KMS-11 (cell line): Measurements from ENCODE around the gene KIAA2012.

Source experiments
- H2AFZ ChIP-seq: fragments of 200-600 bp; sonication (generic); 2 replicates; pipeline ENCODE4 v1.6.1; 2016; ENCODE audit warnings: antibody characterized with exemption, mixed run types, low read depth
- H3K27ac ChIP-seq: fragments of 200-600 bp; sonication (generic); 2 replicates; pipeline ENCODE4 v1.6.1; 2016; ENCODE audit warnings: mild to moderate bottlenecking, mixed run types
- H3K27me3 ChIP-seq: fragments of 200-600 bp; sonication (generic); 2 replicates; pipeline ENCODE4 v1.6.1; 2017; ENCODE audit warnings: mild to moderate bottlenecking, low read depth, mixed run types, moderate library complexity; ENCODE audit not compliant: insufficient read depth
- H3K36me3 ChIP-seq: fragments of 200-600 bp; sonication (generic); 2 replicates; pipeline ENCODE4 v1.6.1; 2017; ENCODE audit warnings: mild to moderate bottlenecking, mixed run types; ENCODE audit not compliant: insufficient read depth
- H3K4me1 ChIP-seq: fragments of 200-600 bp; sonication (generic); 2 replicates; pipeline ENCODE4 v1.6.1; 2016; ENCODE audit warnings: mild to moderate bottlenecking, low read depth, mixed run types; ENCODE audit not compliant: poor library complexity, severe bottlenecking
- H3K4me2 ChIP-seq: fragments of 200-600 bp; sonication (generic); 2 replicates; pipeline ENCODE4 v1.7.0; 2016; ENCODE audit warnings: mild to moderate bottlenecking, mixed run types
- H3K4me3 ChIP-seq: fragments of 200-600 bp; sonication (generic); IDR thresholded peaks from 2 replicates; pipeline ENCODE4 v1.6.1; 2017; ENCODE audit warnings: low read depth, low read length, mixed read lengths; ENCODE audit not compliant: insufficient read depth
- H3K79me2 ChIP-seq: fragments of 200-600 bp; sonication (generic); 2 replicates; pipeline ENCODE4 v1.6.1; 2016; ENCODE audit warnings: low read depth, mixed run types; ENCODE audit not compliant: insufficient read depth
- H3K9ac ChIP-seq: fragments of 200-600 bp; sonication (generic); 2 replicates; pipeline ENCODE4 v1.6.1; 2016; ENCODE audit warnings: mild to moderate bottlenecking, mixed run types
- H4K20me1 ChIP-seq: fragments of 200-600 bp; sonication (generic); 2 replicates; pipeline ENCODE4 v1.6.1; 2016; ENCODE audit warnings: mild to moderate bottlenecking, mixed run types; ENCODE audit not compliant: insufficient read depth
- CTCF ChIP-seq: fragments of 200-600 bp; sonication (generic); conservative IDR thresholded peaks from 2 replicates; pipeline ENCODE4 v1.6.1; 2017; ENCODE audit warnings: low read depth, mild to moderate bottlenecking, antibody characterized with exemption, low read length, moderate library complexity, mixed read lengths

Gene KIAA2012

GRCh38 chr2:202148515-202149154 lies 75.6 kb downstream of the KIAA2012 start:
- H3K4me2 ChIP-seq = no peak overlapping the region
- no peak for TF ChIP-seq CTCF
- H3K4me3 ChIP-seq = no peak overlapping the region
- H3K4me1 ChIP-seq = peaks cover 14% of the 10 kb centered on the region
- no peaks in the 10 kb centered on the region for H3K27me3 ChIP-seq
- no peaks in the 10 kb centered on the region for H3K36me3 ChIP-seq
- H4K20me1 ChIP-seq = no peaks in the 10 kb centered on the region
- no peak overlapping the region for H3K9ac ChIP-seq
- no peaks in the 10 kb centered on the region for H3K79me2 ChIP-seq
- H3K27ac ChIP-seq = no peak overlapping the region
- no peak overlapping the region for H2AFZ ChIP-seq

- H2AFZ ChIP-seq = no peak overlapping the region
- TF ChIP-seq CTCF = no peak
- H3K4me3 ChIP-seq = no peak overlapping the region
- no peak overlapping the region for H3K4me2 ChIP-seq
- H3K9ac ChIP-seq = no peak overlapping the region
- no peaks in the 10 kb centered on the region for H3K27me3 ChIP-seq
- H3K36me3 ChIP-seq = no peaks in the 10 kb centered on the region
- no peak overlapping the region for H3K27ac ChIP-seq
- no peaks in the 10 kb centered on the region for H4K20me1 ChIP-seq
- H3K79me2 ChIP-seq = no peaks in the 10 kb centered on the region
- peaks cover 12% of the 10 kb centered on the region for H3K4me1 ChIP-seq
These were observed 76.2 kb downstream of the KIAA2012 start for GRCh38 chr2:202149155-202149762.

GRCh38 chr2:202149936-202150335 lies 76.9 kb downstream of the KIAA2012 start:
- TF ChIP-seq CTCF = no peak
- Histone ChIP-seq H3K36me3 (no peaks in the 10 kb centered on the region), H3K9ac (no peak overlapping the region), H2AFZ (no peak overlapping the region), H3K27me3 (no peaks in the 10 kb centered on the region), H3K27ac (no peak overlapping the region), H3K79me2 (no peaks in the 10 kb centered on the region), H4K20me1 (no peaks in the 10 kb centered on the region), H3K4me2 (no peak overlapping the region), H3K4me1 (peaks cover 5% of the 10 kb centered on the region), H3K4me3 (no peak overlapping the region)

- H3K4me3 ChIP-seq = no peak overlapping the region
- no peak overlapping the region for H3K9ac ChIP-seq
- no peaks in the 10 kb centered on the region for H3K27me3 ChIP-seq
- TF ChIP-seq CTCF = no peak
- H3K79me2 ChIP-seq = no peaks in the 10 kb centered on the region
- H4K20me1 ChIP-seq = no peaks in the 10 kb centered on the region
- H3K36me3 ChIP-seq = no peaks in the 10 kb centered on the region
- no peak overlapping the region for H3K4me2 ChIP-seq
- no peaks in the 10 kb centered on the region for H3K4me1 ChIP-seq
- H2AFZ ChIP-seq = no peak overlapping the region
- no peak overlapping the region for H3K27ac ChIP-seq
These were observed 79.2 kb downstream of the KIAA2012 start for GRCh38 chr2:202152104-202152715.
